Mammary epithelial cell (primary cell): ENCODE measurements around the gene MAST1.

Experiments used
- CTCF ChIP-seq, 2 donors: IDR thresholded peaks in 1 of 2; conservative IDR thresholded peaks in 1 of 2; 2 replicates each; pipeline ENCODE4 v1.5.1; 2011 to 2012; ENCODE audit warnings: inconsistent platforms in 2 of 2, low read length in 2 of 2, mild to moderate bottlenecking in 2 of 2, control low read depth in 1 of 2, low read depth in 1 of 2; ENCODE audit not compliant: insufficient read depth in 1 of 2; ENCODE audit errors: extremely low read depth in 1 of 2
- EZH2 ChIP-seq: IDR thresholded peaks from 2 replicates; pipeline ENCODE4 v1.6.1; 2012; ENCODE audit warnings: low read length, inconsistent platforms, borderline replicate concordance

GRCh38 chr19:12828494-12828893, 9.8 kb upstream of the MAST1 start:
- TF ChIP-seq CTCF (conservative IDR thresholded peaks at IDR 0.05 in 1 of 2, IDR thresholded peaks at IDR 0.05 in 1 of 2; ENCODE audit: extremely low read depth in 1 of 2, insufficient read depth in 1 of 2, low read depth in 1 of 2, low read length in 2 of 2) (no peak), EZH2 (no peak)
